GM18520 (cell line): Measurements from ENCODE around the gene PDE6D.

ENCODE experiments used
- ATAC-seq: cut with Tn5 transposase; IDR thresholded peaks from one replicate; pipeline ENCODE4 v1.9.1; 2021; ENCODE audit not compliant: unreplicated experiment

PDE6D gene

DNA sequence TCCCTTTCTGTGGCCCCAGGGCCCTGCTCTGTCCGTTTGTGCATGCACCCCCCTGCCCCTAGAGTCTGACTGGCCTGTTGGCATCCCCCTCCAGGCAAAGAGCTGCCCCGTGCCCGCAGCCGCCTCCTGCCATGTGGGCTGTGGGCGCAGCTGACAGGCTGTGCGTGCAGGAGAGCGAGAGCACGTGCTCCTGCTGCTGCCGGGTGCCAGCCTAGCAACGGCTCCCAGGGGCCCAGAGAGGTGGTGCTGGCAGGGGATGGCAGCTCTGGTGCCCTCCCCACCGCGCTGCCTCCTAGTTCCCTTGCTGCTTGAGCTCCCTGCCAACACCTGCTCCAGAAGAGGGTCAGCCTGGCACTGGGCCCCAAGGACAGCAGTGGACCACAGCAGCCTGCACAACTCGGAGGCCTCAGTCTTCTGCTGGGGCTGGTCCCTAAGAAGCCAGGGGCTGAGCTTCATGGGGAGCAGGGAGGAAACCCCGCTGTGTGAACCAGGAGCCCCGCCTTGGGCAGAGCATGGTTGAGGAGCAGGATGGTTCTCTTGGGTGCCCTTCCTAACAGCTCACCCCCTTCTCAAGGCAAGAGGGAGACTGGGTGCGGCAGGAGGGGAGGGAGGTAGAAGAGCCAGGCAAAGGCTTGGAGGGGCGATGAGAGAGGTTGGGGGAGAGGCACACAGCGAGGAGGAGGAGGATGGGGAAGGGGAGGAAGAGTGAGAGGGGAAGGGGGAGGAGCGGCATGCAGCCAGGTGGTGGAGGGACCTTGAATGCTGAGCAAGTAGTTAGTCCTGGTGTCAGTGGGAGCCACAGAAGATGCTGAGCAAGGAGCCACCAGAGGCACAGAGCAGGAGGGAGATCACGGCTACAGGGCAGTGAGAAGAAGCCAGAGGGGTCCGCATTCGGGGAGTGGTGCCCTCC lies 96.5 kb downstream of the PDE6D start:
- ATAC-seq = no peak

DNA sequence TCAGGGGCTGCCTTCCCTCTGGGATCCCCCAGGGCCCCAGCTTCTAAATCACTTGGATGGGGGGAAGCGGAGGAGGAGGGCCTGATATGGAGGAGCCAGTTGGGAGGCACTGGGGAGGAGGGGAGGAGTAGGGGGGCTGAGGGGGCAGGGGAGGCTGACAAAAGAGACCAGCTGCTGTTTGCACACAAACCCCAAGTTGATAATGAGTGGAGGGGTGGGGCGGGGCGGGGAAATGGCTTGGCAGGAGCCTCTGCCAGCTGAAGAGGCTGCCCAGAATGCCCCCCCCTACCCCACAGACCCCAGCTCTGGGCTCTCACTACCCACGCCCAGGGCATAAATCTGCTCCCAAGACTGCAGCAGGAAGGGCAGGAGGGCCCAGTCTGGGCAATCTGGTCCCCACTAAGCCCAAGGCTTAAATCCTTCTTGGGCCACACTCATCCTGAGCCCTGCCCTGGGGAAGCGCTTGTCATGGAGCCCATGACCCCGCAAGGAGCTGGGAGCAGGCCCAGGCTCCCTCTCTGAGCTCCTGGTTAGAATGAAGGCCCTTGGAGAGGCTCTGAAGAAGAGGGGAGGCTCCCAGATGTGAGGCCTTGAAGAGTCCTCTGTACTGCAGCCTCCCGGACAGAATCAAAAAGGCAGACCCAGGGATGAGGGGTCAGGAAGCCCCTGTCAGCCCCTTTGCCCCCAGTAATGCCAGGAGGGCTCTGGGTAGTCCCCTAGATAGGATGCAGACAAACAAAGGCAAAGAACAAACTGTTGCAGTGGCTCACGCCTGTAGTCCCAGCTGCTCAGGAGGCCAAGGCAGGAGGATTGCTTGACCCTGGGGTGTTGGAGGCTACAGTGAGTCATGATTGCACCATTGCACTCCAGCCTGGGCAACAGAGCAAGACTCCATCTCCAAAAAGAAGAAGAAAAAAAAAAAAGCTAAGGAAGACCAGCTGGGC lies 97.5 kb downstream of the PDE6D start:
- ATAC-seq = no peak

DNA sequence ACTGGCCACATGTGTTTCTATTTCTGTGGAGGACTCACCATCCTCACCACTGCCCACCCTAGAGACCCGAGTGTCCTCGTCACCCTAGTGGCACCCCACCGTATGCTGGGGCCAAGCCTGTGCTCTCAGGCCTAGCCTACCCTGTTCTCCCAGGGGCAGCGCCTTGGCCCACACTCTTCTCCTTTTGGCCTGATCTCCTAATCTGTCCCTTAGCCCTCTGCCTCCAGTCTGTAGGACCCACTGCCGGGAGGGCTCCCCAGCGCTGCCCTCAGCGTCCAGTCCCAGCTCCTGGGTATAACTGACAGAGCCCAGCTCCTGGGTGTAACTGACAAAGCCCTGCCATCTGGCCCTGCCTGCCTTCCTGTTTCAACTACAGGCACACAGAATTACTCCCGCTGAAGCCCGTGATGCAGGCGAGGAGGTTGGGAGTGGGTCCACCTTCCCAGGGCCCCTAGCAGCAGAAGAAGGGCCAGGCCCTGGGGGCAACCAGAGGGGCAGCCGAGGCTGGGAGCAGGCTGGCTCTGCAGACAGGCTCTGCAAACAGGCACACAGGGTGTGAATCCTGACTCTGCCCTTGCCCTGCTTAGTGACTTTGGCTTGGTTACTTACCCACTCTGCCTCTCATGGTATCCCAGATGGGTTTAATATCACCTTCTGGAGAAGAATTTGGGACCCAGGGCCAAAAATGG lies 98.3 kb downstream of the PDE6D start:
- ATAC-seq = no peak
